ENCODE measurements around the gene PHACTR3.

Gene PHACTR3

DNA sequence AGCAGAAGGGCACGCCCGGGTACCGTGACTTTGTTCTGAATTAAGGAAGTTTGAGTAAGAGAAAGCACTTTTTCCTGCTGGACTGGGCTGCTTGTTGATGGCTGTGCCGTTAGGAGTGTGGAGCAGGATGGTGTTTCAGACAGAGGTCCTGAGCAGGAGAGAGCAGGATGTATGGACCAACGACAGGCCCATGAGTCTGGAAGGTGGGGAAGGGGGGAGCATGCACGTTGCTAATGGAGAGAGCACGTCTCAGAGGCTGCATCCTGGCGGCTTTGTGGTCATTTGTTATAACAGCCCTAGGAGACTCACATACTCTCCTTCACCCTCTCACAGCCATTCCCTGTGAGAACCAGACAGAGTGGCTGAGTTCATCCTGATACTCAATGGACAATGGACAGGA lies 56.8 kb downstream of the PHACTR3 start:
- no peak overlapping the region for H3K4me3 ChIP-seq (ENCODE audit: low read depth, low read length)
- TF ChIP-seq, protein P1, sequence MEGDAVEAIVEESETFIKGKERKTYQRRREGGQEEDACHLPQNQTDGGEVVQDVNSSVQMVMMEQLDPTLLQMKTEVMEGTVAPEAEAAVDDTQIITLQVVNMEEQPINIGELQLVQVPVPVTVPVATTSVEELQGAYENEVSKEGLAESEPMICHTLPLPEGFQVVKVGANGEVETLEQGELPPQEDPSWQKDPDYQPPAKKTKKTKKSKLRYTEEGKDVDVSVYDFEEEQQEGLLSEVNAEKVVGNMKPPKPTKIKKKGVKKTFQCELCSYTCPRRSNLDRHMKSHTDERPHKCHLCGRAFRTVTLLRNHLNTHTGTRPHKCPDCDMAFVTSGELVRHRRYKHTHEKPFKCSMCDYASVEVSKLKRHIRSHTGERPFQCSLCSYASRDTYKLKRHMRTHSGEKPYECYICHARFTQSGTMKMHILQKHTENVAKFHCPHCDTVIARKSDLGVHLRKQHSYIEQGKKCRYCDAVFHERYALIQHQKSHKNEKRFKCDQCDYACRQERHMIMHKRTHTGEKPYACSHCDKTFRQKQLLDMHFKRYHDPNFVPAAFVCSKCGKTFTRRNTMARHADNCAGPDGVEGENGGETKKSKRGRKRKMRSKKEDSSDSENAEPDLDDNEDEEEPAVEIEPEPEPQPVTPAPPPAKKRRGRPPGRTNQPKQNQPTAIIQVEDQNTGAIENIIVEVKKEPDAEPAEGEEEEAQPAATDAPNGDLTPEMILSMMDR (IDR thresholded peaks at IDR 0.05; ENCODE audit: borderline replicate concordance, insufficient read depth, low read depth, low read length) = no peak

DNA sequence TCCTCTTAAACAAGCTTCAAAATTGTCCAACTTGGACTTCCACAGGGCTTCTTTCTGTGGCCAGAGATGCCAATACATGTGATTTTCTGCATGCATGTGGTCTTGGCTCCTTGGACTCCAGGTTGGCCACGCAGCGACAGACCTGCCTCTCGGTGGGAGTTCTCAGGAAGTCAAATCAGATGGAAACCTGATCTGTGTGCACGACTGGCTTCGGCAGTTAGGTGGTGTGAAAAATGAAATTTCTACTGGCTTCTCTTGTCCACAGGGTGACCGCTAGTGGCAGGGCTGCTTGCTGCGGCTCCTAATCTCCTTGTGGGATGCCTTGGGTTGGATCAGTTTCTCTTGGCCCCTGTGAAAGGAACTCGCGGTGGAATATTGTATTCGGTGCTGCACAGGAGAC lies 57.3 kb downstream of the PHACTR3 start:
- TF ChIP-seq, protein P1 (IDR thresholded peaks at IDR 0.05; ENCODE audit: borderline replicate concordance, insufficient read depth, low read depth, low read length) = no peak
- H3K4me3 ChIP-seq (ENCODE audit: low read depth, low read length) = no peak overlapping the region

DNA sequence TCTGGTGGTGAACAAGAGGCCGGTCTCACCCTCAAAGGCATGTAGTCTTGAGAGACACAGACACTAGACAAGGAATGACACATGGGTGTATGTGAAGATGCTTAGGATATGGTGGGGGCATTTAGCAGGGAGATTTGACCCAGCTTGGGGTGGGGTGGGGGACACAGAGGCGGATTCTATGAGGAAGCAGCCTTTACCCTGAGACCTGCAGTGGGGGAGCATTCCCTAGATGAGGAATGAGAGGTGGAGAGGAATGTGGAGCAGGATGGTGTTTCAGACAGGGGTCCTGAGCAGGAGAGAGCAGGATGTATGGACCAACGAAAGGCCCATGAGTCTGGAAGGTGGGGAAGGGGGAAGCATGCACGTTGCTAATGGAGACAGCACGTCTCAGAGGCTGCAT lies 57.8 kb downstream of the PHACTR3 start:
- TF ChIP-seq, protein P1 (IDR thresholded peaks at IDR 0.05; ENCODE audit: borderline replicate concordance, insufficient read depth, low read depth, low read length) = no peak
- no peak overlapping the region for H3K4me3 ChIP-seq (ENCODE audit: low read depth, low read length)

DNA sequence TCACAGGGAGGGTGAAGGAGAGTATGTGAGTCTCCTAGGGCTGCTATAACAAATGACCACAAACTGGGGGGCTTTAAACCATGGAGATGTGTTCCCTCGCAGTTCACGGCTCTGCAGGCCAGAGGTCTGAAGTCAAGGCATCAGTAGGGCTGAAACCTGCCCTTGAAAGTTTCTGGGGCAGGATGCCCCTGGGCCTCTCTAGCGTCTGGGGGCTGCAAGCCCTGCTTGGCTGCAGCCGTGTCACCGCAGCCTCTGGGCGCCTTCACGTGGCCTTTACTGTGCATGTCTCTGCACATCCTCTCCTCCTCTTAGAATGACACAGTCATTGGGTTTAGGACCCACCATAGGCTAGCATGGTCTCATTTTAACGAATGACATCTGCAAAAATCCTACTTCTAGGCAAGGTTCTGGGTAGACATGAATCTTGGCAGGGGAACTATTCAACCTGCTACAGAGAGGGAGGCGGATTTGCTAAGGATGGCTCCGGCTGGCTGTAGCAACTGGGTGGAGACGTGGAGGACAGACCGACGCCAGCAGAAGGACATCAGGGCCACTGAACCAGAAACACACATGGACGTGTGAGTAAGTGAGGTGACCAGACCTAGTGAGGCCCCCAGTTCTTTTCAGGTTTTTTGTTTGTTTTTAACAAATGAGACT lies 58.6 kb downstream of the PHACTR3 start:
- TF ChIP-seq, protein P1 (IDR thresholded peaks at IDR 0.05; ENCODE audit: borderline replicate concordance, insufficient read depth, low read depth, low read length) = no peak

DNA sequence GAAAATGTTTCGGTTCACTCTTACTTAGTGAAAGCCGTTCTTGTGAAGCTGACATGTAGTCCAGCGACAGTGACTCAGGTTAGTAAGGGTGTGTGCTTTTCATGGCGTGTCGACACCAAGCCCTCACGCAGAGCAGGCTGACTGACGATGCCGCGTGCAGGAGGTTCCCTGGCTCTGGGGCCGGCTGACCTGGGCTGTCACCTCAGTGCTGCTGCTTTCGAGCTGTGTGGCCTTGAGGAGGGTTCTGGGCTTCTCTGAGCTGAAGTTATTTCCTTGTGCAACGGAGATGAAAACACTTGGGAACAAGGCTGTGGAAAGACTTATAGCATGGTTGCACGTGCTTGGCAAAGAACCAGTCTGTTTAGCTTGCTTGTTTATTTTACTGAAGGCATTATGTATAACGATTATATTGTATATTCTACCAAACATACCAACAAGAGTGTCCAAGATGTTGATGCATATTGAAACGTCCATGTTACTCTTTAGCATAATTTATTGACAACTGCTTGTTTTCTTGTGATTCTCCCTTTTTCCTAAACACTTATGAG lies 59.2 kb downstream of the PHACTR3 start:
- H3K4me3 ChIP-seq (ENCODE audit: low read depth, low read length) = no peak overlapping the region
- TF ChIP-seq, protein P1 (IDR thresholded peaks at IDR 0.05; ENCODE audit: borderline replicate concordance, insufficient read depth, low read depth, low read length) = no peak

More for the DNA sequence above, 58.6 kb downstream of the PHACTR3 start:
- H3K4me3 ChIP-seq (ENCODE audit: low read depth, low read length) = no peak overlapping the region

DNA sequence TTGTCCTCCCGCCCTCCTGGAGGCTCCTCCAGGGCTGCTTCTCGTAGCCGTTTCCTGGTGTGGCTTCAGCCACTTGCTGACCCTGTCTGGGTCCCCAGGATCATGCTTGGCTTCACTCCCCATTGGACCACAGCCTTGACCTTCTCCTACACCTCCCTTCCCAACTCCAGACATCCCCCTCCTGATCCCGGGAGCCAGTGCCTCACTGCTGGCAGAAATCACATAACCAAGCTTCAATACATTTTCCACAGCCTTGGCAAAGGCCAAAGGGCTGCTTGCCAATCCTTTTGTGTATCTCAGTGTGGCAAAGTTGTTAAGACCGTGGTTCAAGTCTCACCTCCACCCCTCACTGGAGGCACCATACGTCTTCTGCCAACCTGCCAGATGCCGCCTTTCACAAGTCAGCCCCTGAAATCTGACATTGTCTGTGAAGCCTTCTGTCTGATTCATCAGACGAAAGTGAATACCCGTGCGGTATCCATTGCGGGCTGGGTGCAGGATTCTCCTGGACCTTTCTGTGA lies 60.1 kb downstream of the PHACTR3 start:
- H3K4me3 ChIP-seq (ENCODE audit: low read depth, low read length) = no peak overlapping the region
- TF ChIP-seq, protein P1 (IDR thresholded peaks at IDR 0.05; ENCODE audit: borderline replicate concordance, insufficient read depth, low read depth, low read length) = no peak

Measured in GM12875 (cell line).